ENCODE data around the gene THSD7A.

DNA sequence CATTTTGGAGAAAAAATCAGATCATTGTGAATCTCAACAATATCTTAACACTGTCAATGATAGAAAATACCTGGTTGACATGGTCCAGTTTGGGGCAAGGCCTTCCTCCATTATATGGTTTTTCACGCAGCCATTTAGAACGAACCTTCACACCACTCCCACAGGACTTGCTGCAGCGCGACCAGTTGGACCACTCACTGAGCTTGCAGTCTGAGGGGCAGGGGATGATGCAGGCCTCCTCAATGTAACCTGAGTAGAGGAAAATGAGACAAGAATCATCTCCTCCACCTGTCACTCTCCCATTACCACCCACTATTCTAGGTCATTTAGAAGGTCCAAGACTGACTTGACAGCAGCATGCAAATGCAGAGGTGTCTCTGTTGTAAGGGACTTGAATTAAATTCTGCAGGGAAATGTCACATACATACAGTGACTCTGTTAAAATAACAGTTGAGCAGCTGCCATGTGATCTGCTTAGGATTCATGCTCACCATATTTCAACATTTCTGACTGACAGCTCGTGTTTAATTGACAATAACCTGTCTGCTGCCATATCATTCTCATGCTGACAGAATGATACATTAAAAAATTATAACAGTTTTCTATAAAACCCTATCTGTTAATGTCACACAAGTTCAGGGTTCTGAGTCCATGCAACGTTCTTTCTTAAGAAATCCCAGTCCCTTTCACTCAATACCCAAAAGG lies 403.0 kb downstream of the THSD7A start:
- TF ChIP-seq POLR2AphosphoS5 (IDR thresholded peaks at IDR 0.05; ENCODE audit: low read depth, low read length) (no peak), RAD21 (IDR thresholded peaks at IDR 0.05 in 1 of 2, conservative IDR thresholded peaks at IDR 0.05 in 1 of 2; ENCODE audit: low read depth in 2 of 2, low read length in 2 of 2) (peak in 1 of 2 experiments; percentile 2; a peak in 1 of 4 replicates), SRF (IDR thresholded peaks at IDR 0.05; ENCODE audit: low read depth, low read length) (no peak), ZNF274 (IDR thresholded peaks at IDR 0.05; ENCODE audit: borderline replicate concordance, extremely low read depth, low read length) (no peak), MAX (IDR thresholded peaks at IDR 0.05) (no peak), E2F6 (IDR thresholded peaks at IDR 0.05) (no peak), TBP (IDR thresholded peaks at IDR 0.05; ENCODE audit: low read depth, low read length) (no peak), PHF8 (conservative IDR thresholded peaks at IDR 0.05; ENCODE audit: low read depth, low read length) (no peak)
- TF ChIP-seq, protein P1, sequence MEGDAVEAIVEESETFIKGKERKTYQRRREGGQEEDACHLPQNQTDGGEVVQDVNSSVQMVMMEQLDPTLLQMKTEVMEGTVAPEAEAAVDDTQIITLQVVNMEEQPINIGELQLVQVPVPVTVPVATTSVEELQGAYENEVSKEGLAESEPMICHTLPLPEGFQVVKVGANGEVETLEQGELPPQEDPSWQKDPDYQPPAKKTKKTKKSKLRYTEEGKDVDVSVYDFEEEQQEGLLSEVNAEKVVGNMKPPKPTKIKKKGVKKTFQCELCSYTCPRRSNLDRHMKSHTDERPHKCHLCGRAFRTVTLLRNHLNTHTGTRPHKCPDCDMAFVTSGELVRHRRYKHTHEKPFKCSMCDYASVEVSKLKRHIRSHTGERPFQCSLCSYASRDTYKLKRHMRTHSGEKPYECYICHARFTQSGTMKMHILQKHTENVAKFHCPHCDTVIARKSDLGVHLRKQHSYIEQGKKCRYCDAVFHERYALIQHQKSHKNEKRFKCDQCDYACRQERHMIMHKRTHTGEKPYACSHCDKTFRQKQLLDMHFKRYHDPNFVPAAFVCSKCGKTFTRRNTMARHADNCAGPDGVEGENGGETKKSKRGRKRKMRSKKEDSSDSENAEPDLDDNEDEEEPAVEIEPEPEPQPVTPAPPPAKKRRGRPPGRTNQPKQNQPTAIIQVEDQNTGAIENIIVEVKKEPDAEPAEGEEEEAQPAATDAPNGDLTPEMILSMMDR (IDR thresholded peaks at IDR 0.05; ENCODE audit: control extremely low read depth in 1 of 3, insufficient read depth in 1 of 3, low read depth in 1 of 3, low read length in 3 of 3): no peak

All from H1 (cell line).